AG04449 (cell line): Measurements from ENCODE around the gene ADGRV1.

ENCODE experiments used
- CTCF ChIA-PET: fragments of 350-600 bp; formaldehyde crosslinking; extraction: SDS; loops from one replicate; lab custom pipeline; 2021; ENCODE audit warnings: antibody characterized with exemption; lab: Yijun Ruan, JAX
- POLR2A ChIA-PET: fragments of 400-600, 350-600 bp; formaldehyde crosslinking; extraction: SDS; loops from one replicate; lab custom pipeline; 2020; ENCODE audit warnings: antibody characterized with exemption, inconsistent platforms; lab: Yijun Ruan, JAX
- DNase-seq: peaks from one replicate; pipeline ENCODE4 v3.0.0-alpha.2; 2010; ENCODE audit warnings: low read depth, low spot score
- H3K4me3 ChIP-seq: 2 replicates; pipeline ENCODE4 v1.5.1; 2011; ENCODE audit warnings: low read depth, mild to moderate bottlenecking, control low read depth, low read length
- TF ChIP-seq, protein P1 (sequence below): IDR thresholded peaks from one replicate; pipeline ENCODE4 v1.5.1; 2011; ENCODE audit warnings: mild to moderate bottlenecking, moderate library complexity, low read length, control low read depth, inconsistent platforms; ENCODE audit not compliant: insufficient read depth; ENCODE audit errors: missing control alignments

ADGRV1 gene

DNA sequence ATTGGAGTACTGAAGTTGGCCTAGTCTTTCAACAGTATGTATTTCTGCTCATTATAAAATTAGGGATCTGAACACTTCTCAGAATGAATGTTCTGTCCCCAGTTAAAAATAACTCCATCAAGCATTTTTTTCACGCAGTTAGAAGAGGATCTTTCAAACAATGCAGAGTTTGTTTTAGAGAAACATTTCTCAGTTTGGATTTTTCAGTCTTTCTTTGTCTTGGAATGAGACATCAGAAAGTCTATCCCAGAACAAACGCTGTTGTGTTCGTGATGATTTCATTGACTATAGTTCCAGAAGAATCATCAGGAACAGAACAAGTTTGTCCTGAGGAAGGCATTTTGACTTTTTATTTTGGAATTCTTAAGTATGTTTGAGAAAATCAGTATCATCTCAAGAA is 605.8 kb downstream of the ADGRV1 start:
- ChIA-PET CTCF (interaction anchor here (1.0 kb wide), 1 partner anchor 47 kb away, joined by 3 read pairs; no protein-coding TSS in a partner anchor), POLR2A (no interaction called here)
- TF ChIP-seq, protein P1, sequence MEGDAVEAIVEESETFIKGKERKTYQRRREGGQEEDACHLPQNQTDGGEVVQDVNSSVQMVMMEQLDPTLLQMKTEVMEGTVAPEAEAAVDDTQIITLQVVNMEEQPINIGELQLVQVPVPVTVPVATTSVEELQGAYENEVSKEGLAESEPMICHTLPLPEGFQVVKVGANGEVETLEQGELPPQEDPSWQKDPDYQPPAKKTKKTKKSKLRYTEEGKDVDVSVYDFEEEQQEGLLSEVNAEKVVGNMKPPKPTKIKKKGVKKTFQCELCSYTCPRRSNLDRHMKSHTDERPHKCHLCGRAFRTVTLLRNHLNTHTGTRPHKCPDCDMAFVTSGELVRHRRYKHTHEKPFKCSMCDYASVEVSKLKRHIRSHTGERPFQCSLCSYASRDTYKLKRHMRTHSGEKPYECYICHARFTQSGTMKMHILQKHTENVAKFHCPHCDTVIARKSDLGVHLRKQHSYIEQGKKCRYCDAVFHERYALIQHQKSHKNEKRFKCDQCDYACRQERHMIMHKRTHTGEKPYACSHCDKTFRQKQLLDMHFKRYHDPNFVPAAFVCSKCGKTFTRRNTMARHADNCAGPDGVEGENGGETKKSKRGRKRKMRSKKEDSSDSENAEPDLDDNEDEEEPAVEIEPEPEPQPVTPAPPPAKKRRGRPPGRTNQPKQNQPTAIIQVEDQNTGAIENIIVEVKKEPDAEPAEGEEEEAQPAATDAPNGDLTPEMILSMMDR: no peak
- no peak overlapping the region for H3K4me3 ChIP-seq
- no peak for DNase-seq

- DNase-seq: no peak
- POLR2A ChIA-PET: no interaction called here
- CTCF ChIA-PET: no interaction called here
- TF ChIP-seq, protein P1: no peak
- H3K4me3 ChIP-seq: no peak overlapping the region
Measured at GRCh38 chr5:91166059-91166807, 607.6 kb downstream of the ADGRV1 start.

DNA sequence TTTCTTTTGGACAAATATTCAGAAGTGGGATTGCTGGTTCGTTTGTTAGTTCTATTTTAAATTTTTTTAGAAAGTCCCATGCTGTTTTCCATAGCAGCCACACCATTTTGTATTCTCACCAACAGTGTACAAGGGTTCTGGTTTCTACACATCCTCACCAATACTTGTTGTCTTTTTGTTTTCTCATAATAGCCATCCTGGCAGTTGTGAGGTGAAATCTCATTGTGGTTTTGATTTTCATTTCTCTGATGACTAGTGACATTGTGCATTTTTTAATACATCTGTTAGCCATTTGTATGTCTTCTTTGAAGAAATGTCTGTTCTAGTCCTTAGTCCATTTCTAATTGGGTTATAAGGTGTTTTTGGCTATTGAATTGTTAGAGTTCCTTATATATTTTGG is 610.3 kb downstream of the ADGRV1 start:
- POLR2A ChIA-PET: no interaction called here
- TF ChIP-seq, protein P1: no peak
- CTCF ChIA-PET: interaction anchor here (1.4 kb wide), 1 partner anchor 13 kb away, joined by 4 read pairs; no protein-coding TSS in a partner anchor

GRCh38 chr5:91170266-91170665 is 611.7 kb downstream of the ADGRV1 start:
- no peak overlapping the region for H3K4me3 ChIP-seq
- no peak for DNase-seq
- POLR2A ChIA-PET: no interaction called here
- CTCF ChIA-PET: interaction anchor here (1.4 kb wide), 1 partner anchor 12 kb away, joined by 4 read pairs; no protein-coding TSS in a partner anchor
- TF ChIP-seq, protein P1: no peak

More for the DNA sequence above, 610.3 kb downstream of the ADGRV1 start:
- H3K4me3 ChIP-seq: no peak overlapping the region
- no peak for DNase-seq

DNA sequence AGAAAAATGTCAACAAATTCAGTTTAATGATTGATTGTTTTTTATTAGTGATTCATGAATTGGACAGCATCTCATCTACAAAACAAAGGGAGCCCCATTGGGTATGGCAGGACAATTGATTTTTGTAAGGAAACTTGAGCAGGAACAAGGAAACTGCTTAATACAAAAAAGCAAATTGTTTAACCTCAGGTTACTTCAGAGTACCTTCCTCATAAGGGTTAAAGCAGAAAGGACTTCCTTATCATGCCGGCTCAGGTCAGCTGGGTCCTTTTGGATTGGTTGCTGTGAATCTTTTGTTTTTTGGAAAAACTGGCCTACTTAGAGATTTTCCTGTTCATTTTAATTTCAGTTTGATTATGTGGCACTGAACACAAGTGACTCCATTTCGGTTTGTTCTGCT is 612.7 kb downstream of the ADGRV1 start:
- POLR2A ChIA-PET: no interaction called here
- no peak overlapping the region for H3K4me3 ChIP-seq
- DNase-seq: no peak
- CTCF ChIA-PET: interaction anchor here (0.6 to 0.7 kb wide), 3 partner anchors 213 to 694 kb away, joined by 3 read pairs; no protein-coding TSS in a partner anchor
- TF ChIP-seq, protein P1: no peak

DNA sequence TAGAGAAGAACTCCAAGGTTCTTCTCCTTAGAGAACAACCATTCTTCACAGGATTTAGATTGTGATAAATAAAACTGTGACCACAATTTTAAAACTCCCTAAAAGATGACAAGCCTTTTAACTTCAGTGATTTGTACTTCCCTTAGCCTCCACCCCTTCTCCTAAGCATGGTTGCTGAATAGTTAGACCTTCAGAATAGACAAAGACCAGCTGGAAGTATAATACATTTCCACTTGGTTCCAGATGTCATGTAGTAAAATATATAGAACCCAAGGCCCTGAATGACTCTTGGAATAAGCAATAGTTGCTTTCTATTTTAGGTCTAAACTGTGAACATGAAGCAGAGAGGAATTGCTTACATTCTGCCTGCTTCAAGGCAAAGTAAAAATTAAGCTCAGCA is 615.8 kb downstream of the ADGRV1 start:
- H3K4me3 ChIP-seq: no peak overlapping the region
- DNase-seq: no peak
- TF ChIP-seq, protein P1: no peak
- POLR2A ChIA-PET: no interaction called here
- CTCF ChIA-PET: interaction anchor here (1.1 kb wide), 1 partner anchor 72 kb away, joined by 3 read pairs; no protein-coding TSS in a partner anchor
